HL-60 (cell line): Measurements from ENCODE around the gene HOTAIR.

ENCODE experiments used
- DNase-seq, 2 experiments: peaks; one replicate each; pipeline ENCODE4 v3.0.0-alpha.2; 2010 to 2020; ENCODE audit warnings: low read depth in 1 of 2, low spot score in 1 of 2
- H3K27ac ChIP-seq: fragments of 250-450 bp; sonication (Bioruptor Pico); replicated peaks from 2 replicates; pipeline ENCODE4 v1.5.1; 2020; ENCODE audit warnings: mild to moderate bottlenecking, moderate library complexity
- H3K27me3 ChIP-seq: fragments of 250-450 bp; sonication (Bioruptor Pico); 2 replicates; pipeline ENCODE4 v1.5.1; 2021; ENCODE audit warnings: mild to moderate bottlenecking, moderate library complexity; ENCODE audit not compliant: insufficient read depth, poor library complexity, severe bottlenecking
- H3K4me3 ChIP-seq: replicated peaks from 2 replicates; pipeline ENCODE4 v1.5.1; 2011; ENCODE audit warnings: mild to moderate bottlenecking, control low read depth, low read length; ENCODE audit not compliant: insufficient read depth
- GABPA ChIP-seq: IDR thresholded peaks from 2 replicates; pipeline ENCODE4 v1.6.1; 2012; ENCODE audit warnings: low read depth
- POLR2AphosphoS5 ChIP-seq: IDR thresholded peaks from 2 replicates; pipeline ENCODE4 v1.6.1; 2012; ENCODE audit warnings: low read depth
- SPI1 ChIP-seq: IDR thresholded peaks from 2 replicates; pipeline ENCODE4 v1.6.1; 2012; ENCODE audit warnings: low read depth, mild to moderate bottlenecking, borderline replicate concordance
- TF ChIP-seq, protein P1 (sequence below): IDR thresholded peaks from 2 replicates; pipeline ENCODE4 v1.6.1; 2012; ENCODE audit warnings: low read depth; ENCODE audit not compliant: insufficient replicate concordance
- TF ChIP-seq, protein P2 (sequence below): IDR thresholded peaks from one replicate; pipeline ENCODE4 v1.5.1; 2011; ENCODE audit warnings: low read length, control low read depth, inconsistent platforms; ENCODE audit not compliant: insufficient read depth

Gene HOTAIR

DNA sequence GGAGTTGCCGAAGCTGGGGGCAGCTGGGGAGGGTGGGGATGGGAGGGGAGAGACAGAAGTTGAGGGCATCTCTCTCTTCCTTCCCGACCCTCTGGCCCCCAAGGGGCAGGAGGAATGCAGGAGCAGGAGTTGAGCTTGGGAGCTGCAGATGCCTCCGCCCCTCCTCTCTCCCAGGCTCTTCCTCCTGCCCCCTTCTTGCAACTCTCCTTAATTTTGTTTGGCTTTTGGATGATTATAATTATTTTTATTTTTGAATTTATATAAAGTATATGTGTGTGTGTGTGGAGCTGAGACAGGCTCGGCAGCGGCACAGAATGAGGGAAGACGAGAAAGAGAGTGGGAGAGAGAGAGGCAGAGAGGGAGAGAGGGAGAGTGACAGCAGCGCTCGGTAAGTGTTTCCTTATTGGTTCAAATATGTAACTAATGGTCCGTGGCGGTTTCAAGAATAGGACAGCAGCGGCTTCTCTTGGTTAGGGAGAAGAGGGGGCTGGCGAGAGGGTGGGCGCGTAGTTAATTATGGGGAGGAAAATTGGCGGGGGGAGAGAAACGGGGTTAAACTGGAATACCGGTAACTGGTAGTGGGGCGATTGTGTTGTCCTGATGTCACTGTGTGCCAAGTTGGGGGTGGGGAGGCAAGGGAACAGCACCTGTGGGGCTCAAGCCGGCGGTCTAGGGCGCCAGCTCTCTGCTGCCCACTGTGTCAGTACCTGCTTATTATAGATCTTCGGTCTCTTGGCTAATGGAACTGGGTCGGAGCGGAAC lies 42.5 kb upstream of the HOTAIR start:
- no peak for DNase-seq
- TF ChIP-seq SPI1: no peak
- Histone ChIP-seq H3K27me3 (peaks cover 50% of the 10 kb centered on the region), H3K27ac (no peak overlapping the region), H3K4me3 (peak overlapping the region; percentile 39)

DNA sequence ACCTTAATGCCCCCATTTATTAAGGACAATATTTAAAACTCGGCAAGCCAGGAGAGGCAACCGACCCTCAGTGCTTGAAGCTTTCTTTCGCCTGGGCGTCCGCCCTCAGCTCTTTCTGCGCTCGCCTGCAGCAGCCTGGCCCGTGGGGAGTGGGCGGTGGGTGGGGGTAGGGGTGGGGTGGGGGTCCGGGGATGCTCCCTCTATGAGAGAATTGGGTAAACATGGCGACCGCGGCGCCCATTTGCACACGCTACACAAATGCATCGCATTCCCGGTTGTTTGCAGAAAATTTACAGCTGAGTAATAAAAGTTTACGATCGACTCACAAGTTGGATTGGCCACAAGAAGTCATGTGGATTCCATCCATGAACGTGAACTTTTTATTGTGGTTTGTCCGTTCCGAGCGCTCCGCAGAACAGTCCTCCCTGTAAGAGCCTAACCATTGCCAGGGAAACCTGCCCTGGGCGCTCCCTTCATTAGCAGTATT lies 41.8 kb upstream of the HOTAIR start:
- no peak overlapping the region for H3K4me3 ChIP-seq
- no peak overlapping the region for H3K27ac ChIP-seq
- no peak for TF ChIP-seq GABPA
- TF ChIP-seq, protein P1, sequence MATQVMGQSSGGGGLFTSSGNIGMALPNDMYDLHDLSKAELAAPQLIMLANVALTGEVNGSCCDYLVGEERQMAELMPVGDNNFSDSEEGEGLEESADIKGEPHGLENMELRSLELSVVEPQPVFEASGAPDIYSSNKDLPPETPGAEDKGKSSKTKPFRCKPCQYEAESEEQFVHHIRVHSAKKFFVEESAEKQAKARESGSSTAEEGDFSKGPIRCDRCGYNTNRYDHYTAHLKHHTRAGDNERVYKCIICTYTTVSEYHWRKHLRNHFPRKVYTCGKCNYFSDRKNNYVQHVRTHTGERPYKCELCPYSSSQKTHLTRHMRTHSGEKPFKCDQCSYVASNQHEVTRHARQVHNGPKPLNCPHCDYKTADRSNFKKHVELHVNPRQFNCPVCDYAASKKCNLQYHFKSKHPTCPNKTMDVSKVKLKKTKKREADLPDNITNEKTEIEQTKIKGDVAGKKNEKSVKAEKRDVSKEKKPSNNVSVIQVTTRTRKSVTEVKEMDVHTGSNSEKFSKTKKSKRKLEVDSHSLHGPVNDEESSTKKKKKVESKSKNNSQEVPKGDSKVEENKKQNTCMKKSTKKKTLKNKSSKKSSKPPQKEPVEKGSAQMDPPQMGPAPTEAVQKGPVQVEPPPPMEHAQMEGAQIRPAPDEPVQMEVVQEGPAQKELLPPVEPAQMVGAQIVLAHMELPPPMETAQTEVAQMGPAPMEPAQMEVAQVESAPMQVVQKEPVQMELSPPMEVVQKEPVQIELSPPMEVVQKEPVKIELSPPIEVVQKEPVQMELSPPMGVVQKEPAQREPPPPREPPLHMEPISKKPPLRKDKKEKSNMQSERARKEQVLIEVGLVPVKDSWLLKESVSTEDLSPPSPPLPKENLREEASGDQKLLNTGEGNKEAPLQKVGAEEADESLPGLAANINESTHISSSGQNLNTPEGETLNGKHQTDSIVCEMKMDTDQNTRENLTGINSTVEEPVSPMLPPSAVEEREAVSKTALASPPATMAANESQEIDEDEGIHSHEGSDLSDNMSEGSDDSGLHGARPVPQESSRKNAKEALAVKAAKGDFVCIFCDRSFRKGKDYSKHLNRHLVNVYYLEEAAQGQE: no peak
- TF ChIP-seq SPI1: no peak
- no peak for TF ChIP-seq POLR2AphosphoS5
- TF ChIP-seq, protein P2, sequence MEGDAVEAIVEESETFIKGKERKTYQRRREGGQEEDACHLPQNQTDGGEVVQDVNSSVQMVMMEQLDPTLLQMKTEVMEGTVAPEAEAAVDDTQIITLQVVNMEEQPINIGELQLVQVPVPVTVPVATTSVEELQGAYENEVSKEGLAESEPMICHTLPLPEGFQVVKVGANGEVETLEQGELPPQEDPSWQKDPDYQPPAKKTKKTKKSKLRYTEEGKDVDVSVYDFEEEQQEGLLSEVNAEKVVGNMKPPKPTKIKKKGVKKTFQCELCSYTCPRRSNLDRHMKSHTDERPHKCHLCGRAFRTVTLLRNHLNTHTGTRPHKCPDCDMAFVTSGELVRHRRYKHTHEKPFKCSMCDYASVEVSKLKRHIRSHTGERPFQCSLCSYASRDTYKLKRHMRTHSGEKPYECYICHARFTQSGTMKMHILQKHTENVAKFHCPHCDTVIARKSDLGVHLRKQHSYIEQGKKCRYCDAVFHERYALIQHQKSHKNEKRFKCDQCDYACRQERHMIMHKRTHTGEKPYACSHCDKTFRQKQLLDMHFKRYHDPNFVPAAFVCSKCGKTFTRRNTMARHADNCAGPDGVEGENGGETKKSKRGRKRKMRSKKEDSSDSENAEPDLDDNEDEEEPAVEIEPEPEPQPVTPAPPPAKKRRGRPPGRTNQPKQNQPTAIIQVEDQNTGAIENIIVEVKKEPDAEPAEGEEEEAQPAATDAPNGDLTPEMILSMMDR: no peak
- DNase-seq: no peak
- peaks cover 52% of the 10 kb centered on the region for H3K27me3 ChIP-seq

DNA sequence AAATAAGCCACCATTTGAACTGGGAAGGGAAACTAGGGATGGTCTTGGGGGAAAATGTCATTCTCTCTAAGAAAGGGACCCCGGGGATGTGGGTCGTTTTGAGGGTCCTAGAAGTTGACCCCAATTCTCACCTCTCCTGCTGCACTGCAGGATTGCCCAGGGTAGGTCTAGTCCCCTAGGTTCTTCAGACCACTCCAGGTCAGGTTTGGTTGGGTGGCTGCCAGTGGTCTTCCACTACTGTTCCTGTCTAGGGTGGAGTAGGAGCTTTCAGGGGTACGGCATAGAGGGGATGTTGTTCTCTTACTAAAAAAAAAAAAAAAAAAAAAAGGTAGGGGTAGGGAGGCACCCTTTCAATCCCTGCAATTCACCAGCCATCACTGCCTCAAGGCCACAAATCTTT lies 41.3 kb upstream of the HOTAIR start:
- H3K27ac ChIP-seq: no peak overlapping the region
- H3K27me3 ChIP-seq: peaks cover 56% of the 10 kb centered on the region
- no peak for DNase-seq
- H3K4me3 ChIP-seq: no peak overlapping the region
- TF ChIP-seq GABPA (no peak), SPI1 (no peak), POLR2AphosphoS5 (no peak)
- TF ChIP-seq, protein P1: no peak
- TF ChIP-seq, protein P2: no peak

DNA sequence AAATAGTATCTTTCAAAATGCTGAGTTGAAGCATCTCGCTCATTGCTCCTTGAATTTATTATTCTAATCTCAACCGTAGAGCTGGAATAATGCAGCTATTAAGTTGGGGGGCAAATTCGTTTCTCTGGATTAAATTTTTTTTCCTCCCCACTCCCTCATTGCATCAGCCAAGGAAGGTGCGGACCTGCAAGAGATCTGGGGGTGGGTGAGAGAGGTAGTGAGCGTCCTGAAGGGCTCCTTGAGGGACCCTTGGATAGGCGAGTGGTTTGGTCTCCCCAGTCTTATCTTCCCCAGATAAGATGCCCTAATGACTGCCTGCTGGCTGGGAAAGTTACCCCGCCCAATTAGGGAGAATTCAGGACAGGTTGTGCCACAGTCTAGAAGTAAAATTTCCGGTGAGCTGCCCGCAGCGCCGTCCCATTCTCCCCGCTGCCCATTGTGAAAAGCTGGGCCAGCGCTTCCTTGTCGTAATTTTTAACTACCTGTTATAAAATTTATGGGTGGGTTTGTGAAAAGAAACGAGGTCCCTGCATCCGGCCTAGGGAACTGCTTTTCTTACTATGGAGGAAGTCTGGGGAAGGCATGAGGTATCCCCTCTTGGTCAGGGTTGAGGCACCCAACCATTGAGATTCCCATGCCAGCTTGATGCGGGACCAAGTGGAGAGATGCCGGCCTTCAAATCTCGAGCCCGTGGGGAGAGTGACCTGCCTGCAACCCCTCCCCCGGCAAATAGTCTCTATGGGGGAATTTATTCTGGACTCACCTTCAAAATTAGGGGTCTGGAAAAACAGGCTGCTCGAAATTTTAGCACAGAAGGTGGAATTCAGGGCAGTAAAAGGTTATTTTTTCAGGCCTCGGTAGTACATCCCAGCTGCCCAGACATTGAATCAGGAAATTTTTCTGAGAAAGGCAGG lies 40.5 kb upstream of the HOTAIR start:
- Histone ChIP-seq H3K4me3 (no peak overlapping the region), H3K27me3 (peaks cover 62% of the 10 kb centered on the region)
- TF ChIP-seq, protein P2: no peak
- TF ChIP-seq, protein P1: no peak
- no peak for TF ChIP-seq GABPA
- TF ChIP-seq SPI1: no peak
- no peak for TF ChIP-seq POLR2AphosphoS5

More for the DNA sequence above, 40.5 kb upstream of the HOTAIR start:
- no peak for DNase-seq
- H3K27ac ChIP-seq: no peak overlapping the region
